NCI-H1105 (cell line): ENCODE measurements around the gene LRRC74B.
"Not testable (repeated sequence)": the region's sequence is repeated elsewhere in the genome, so short reads cannot be mapped to it uniquely, and the experiment has no call there.

Experiments
- DNase-seq: peaks from one replicate; lab custom pipeline; 2025; lab: John Stamatoyannopoulos, UW

The LRRC74B gene

DNA sequence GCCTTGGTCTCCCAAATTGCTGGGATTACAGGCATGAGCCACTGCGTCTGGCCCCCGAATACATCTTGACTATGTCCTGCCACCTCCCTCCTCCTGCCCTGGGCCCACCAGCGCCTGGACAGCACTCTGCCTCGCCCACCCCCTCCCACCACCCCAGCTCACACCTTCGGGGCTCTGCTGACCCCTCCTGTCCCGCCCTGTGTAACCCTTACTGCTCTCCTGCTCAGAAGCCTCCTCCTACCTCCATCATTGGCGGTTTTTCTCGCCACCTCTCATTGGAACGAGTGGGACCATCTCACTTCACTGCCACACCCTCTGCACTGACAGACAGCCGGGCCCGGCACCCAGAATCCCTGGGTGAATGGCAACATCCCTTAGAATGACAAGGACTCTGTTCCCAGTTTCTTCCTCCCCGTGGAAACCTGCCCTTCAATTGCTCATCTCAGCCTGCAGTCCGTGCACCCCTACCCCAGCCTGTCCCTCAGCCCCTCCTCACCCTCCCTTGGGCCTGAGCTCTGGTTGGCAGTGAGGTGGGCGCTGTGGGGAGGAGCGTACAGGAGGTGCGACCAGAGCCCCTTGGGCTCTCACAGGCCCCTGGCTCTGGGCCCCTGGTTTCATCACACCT lies 32.2 kb downstream of the LRRC74B start:
- no peak for DNase-seq

DNA sequence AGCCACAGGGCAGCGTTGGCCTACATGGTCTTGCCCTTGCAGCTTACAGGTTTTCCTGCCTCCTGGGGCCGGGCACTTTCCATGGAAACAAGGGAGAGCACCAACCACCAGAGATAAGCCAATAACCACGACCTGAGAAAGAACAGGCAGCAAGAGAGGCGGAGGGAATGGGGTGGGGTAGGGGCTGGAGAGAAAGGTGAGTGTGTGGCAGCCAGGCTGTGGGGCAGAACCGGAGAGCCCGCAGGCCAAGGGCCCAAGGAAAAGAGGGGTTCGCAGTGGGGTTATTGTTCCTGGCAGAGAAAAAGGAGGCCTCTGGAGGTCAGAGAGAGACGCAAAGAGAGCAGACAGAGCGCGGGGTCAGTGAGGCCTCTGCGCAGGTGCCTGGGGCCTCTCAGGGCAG lies 33.2 kb downstream of the LRRC74B start:
- DNase-seq = no peak

DNA sequence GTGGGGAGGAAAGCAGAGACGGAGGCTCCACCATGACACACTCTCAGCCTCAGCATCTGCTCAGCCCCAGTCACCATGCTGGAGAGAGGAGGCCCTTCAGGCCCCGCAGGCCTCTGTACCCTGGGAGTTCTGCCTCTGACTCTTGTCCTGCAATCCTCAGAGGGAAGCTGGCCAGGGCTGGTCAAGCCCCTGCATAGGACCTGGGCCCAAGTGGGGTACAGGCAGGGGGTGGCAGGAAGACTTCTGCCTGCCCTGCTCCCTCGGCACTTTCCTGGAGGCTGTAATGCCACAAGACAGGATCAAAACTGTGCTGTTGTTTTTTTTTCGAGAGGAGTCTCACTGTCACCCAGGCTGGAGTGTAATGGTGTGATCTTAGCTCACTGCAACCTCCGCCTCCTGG lies 33.7 kb downstream of the LRRC74B start:
- DNase-seq = no peak

DNA sequence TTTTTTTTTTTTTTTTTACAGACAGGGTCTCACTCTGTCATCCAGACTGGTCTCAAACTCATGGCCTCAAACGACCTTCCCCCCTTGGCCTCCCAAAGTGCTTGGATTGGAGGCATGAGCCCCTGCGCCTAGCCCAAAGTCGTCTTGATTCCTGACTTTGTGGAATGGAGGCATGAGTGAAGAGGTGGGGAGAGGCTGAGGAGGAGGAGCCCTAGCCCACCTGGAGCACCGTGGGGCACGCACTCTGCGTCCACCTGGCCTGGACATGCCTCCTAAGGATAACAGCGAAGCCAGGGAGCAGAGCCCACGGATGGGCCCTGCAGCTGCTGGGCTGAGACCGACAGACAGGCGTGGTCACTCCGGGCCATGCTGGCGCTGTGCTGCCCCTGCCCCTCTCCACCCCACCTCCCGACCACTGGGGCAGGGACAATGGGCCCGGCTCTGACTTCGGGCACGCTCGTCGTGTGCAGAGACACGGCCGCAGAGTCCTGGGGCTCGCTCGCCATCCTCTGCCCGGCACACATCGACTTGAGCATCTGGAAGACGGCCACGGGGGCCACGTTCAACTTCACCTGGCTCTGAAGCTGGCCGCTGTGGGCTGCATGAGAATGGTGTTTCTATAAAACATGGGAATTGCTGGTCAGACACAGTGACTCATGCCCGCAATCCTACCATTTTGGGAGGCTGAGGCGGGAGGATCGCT lies 34.8 kb downstream of the LRRC74B start:
- no peak for DNase-seq

DNA sequence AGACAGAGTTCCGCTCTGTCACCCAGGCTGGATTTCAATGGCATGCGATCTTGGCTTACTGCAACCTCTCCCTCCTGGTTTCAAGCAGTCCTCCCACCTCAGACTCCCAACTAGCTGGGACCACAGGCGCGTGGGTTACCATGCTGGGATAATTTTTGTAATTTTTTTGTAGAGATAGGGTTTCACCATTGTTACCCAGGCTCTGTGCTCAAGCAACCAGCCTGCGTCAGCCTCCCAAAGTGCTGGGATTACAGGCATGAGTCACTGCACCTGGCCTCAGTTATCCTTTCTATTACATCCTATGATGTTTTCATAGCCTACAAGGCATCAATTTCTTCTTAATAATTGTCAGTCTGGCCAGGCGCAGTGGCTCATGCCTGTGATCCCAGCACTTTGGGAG lies 36.5 kb downstream of the LRRC74B start:
- no peak for DNase-seq

DNA sequence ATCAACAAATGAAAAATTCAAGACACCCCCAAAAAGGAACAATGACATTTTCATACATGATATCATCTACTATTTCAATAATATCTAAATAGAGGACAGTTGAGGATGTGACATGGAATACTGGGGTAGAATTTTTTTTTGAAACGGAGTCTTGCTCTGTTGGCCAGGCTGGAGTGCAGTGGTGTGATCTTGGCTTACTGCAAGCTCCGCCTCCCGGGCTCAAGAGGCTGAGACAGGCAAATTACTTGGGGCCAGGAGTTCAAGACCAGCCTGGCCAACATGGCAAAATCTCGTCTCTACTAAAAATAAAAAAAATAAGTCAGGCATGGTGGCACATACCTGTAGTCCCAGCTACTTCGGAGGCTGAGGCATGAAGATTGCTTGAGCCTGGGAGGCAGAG lies 41.4 kb downstream of the LRRC74B start:
- no peak for DNase-seq

DNA sequence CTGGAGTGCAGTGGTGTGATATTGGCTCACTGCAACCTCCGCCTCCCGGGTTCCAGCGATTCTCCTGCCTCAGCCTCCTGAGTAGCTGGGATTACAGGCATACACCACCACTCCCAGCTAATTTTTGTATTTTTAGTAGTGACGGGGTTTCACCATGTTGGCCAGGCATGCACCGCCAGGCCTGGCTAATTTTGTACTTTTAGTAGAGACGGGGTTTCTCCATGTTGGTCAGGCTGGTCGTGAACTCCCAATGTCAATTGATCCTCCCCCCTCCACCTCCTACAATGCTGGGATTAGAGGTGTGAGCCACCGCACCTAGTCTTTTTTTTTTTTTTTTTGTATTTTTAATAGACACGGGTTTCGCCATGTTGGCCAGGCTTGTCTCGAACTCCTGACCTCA lies 42.2 kb downstream of the LRRC74B start:
- not testable (repeated sequence) for DNase-seq

DNA sequence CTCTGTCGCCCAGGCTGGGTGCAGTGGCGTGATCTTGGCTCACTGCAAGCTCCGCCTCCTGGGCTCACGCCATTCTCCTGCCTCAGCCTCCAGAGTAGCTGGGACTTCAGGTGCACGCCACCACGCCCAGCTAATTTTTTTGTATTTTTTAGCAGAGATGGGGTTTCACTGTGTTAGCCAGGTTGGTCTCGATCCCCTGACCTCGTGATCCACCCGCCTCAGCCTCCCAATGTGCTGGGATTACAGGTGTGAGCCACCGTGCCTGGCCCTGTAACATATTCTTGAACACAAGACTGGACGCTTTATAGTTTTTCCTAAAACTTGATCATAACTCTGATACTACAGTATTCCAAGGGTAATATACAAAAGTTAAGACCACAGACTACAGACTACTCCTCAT lies 45.5 kb downstream of the LRRC74B start:
- DNase-seq = not testable (repeated sequence)

DNA sequence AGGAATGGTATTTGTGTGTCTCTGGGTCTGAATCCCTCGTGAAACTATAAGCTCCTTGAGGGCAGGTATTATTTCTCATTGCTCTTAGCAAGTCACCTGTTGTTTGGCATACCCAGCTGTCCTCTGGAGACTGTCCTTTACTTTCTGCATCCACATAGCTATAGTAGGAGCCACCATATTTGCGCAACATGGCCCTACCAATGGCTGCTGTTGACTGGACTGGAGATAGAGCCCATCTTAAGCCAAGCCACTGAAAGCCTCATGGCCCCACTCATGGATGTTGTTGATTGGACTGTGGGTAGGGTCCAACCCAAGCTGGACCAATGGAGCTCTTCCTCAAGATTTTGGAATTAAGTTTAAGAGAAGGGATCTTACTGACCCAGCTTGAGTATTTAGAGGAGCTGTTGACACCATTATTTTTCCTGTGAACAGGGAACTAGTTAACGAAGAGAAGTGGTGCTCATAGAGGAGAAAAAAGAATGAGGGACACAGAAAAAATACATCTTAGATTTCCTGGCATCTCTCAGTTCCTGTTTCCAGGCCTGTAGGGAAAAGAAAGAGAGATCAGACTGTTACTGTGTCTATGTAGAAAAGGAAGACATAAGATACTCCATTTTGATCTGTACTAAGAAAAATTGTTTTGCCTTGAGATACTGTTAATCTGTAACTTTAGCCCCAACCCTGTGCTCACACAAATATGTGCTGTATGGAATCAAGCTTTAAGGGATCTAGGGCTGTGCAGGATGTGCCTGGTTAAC lies 47.2 kb downstream of the LRRC74B start:
- no peak for DNase-seq

DNA sequence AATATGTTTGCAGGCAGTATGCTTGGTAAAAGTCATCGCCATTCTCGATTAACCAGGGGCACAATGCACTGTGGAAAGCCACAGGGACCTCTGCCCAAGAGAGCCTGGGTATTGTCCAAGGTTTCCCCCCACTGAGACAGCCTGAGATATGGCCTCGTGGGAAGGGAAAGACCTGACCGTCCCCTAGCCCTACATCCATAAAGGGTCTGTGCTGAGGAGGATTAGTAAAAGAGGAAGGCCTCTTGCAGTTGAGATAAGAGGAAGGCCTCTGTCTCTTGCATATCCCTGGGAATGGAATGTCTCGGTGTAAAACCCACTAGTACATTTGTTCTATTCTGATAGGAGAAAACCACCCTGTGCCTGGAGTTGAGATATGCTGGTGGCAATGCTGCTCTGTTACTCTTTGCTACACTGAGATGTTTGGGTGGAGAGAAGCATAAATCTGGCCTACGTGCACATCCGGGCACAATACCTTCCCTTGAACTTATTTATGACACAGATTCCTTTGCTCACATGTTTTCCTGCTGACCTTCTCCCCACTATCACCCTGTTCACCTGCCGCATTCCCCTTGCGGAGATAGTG lies 47.9 kb downstream of the LRRC74B start:
- DNase-seq = not testable (repeated sequence)

DNA sequence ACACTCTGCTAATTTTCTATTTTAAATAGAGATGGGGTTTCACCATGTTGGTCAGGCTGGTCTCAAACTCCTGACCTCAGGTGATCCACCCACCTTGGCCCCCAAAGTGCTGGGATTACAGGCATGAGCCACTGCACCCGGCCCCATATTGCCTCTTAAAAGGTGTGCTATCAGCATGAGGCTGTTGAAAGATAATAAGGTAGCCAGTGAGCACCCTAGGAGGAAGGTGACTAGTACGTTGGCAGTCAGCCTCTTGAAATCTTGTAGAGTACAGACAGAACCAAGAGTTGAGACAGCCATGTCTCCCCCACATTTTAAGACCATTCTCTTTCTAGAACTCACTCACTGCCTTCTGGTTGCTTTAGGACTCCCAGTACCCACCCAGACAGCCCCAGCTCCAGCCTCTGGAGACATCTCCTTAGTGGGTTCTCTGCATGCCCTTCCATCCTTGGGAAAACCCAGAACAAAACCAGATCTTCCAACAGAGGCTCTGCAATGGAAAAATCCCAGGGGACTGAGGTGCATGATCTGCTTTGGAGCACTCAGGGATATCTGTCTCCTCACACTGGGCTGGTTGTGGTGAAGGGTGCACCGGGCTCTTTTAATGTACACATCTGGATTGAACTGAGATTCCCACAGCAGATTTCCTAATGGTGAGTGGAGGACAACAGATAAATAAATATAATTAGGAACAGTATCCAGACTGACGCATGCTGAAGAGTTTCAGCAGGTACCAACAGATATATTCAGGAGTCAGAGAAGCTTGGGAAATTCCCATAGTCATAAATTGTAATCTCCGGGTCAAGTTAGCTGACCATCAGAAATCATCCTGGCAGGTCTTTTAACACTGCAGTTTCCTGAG lies 49.4 kb downstream of the LRRC74B start:
- no peak for DNase-seq

DNA sequence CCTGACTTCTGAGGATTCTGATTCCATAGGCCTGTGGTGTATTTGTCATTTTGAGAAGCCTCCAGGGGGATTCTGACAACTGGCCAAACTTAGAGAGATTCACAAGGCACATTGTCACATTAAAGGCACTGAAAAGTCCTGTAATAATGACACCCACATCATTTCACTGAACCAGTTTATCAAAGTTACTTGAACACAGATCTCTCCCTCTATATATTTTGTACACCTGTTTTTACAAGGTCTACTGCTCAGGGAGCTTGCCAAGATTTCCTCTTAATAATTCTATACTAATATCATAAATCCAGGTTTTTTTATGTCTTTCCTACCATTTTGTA lies 50.0 kb downstream of the LRRC74B start:
- DNase-seq = no peak

DNA sequence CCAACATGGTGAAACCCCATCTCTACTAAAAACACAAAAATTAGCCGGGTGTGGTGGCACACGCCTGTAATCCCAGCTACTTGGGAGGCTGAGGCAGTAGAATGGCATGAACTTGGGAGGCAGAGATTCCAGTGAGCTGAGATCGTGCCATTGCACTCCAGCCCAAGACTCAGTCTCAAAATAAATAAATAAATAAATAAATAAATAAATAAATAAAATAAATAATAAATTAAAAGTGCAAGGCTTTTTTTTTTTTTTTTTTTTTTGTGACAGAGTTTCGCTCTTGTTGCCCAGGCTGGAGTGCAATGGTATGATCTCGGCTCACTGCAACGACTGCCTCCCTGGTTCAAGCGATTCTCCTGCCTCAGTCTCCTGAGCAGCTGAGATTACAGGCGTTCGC lies 51.1 kb downstream of the LRRC74B start:
- DNase-seq = not testable (repeated sequence)

DNA sequence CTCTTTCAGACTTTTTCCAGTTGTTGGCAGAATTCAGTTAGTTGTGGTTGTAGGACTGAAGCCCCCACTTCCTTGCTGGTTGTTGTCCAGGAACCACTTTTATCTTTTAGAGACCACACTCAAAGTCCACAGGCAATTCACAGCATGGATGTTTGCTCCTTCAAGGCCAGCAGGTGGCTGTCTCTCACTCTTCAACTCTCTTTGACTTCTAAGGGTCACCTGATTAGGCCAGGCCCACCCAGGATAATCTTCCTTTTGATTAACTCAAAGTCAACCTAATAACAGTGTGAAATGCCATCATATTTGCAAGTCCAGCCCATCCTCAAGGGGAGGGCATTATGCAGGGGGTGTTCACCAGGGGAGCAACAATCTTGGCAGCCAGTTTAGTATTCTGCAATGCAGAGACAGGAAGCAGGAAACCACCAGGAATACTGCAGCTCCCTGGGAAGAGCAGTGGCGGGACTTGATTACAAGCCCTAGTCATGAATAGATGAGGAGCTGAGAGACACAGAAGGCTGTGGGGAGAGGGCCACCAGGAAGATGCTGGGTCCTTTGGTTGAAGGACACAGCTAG lies 52.4 kb downstream of the LRRC74B start:
- no peak for DNase-seq

DNA sequence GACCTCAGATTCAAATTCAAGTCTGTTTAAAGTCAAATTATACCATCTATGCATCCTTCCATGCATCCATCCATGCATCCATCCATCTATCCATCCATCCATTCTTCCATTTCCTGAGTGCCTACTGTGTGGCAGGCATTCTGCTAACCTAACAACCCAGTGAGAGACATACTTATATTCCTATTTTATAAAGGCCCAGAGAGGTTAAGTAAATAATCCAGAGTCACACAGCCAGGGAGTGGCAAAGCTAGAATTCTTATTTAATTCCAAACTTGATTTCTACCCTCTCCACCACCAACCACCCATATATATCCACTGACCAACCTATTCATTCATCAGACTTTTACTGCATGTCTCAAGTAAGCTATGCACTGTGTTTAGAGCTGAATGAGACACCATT lies 53.8 kb downstream of the LRRC74B start:
- no peak for DNase-seq

DNA sequence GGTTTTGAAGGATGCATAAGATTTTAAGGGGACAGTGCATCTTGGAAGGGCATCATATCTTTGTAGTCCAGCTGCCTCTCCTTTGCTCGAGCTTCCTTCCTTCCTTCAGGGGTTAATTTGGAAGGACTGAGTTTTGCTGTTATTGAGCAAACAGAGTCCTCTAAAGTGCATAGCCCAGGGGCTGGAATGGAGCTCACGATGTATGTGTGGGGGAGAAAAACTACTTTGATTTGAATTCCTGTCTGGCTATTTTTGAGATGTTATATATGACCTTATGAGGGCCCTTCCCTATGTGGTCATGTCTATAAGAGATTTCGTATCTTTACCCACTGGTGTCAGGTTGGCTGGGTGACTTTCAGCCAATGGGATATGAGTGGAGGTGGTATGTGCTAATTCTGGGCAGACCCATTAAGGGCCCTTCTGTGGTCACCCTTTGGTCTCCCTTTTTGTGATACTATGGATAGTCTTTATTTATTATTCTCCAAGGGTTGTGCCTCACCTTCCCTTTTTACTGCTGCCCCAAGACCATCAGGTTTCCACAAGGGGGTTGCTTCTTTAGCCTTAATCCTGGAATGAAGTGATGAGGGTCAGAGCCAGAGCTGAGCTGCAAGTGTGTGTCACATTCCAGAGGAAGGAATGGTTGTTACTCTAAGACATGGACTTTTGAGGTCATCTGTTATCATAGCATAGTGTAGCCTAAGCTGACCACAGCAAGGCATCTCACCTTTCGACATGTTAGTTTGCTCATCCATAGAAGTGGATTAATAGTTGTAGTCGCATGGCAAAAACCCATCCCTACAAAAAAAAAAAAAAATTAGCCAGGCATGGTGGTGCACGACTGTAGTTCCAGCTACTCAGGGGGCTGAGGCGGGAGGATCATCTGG lies 54.6 kb downstream of the LRRC74B start:
- no peak for DNase-seq

DNA sequence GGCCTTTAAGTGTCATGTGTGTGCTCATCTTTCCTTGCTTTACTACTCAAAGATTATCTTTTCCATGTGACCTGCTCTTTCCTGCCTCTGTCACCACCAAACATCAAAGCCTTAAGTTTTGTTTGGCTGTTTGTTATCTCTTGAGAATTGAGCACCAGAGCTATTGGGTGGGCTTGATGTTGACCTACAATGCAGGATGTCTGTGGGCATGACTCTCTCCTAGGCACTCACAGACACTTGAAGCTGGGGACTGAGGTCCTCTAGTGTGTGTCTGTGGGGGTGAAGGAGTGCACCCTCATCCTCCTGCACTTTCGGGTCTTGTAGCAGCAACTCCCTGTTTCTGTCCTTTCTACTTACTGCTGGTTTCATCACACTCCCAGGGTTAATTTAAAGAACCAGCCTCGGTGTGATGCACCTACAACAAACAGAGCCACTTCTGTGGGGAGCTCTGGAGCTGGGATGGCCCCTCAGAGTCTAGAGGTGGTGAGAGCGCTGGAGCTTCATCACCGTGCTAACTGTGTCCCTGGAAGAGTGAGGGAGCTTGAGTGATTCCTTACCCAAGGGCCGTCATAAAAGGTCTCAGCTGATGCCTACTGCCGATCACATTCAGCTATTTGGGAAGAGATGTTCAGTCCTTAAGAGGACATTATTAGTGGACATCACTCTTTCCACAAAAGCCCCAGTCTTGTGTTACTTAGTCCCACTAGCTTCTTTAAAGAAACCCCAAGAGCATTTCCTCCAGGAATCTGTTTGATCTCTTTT lies 56.3 kb downstream of the LRRC74B start:
- no peak for DNase-seq

DNA sequence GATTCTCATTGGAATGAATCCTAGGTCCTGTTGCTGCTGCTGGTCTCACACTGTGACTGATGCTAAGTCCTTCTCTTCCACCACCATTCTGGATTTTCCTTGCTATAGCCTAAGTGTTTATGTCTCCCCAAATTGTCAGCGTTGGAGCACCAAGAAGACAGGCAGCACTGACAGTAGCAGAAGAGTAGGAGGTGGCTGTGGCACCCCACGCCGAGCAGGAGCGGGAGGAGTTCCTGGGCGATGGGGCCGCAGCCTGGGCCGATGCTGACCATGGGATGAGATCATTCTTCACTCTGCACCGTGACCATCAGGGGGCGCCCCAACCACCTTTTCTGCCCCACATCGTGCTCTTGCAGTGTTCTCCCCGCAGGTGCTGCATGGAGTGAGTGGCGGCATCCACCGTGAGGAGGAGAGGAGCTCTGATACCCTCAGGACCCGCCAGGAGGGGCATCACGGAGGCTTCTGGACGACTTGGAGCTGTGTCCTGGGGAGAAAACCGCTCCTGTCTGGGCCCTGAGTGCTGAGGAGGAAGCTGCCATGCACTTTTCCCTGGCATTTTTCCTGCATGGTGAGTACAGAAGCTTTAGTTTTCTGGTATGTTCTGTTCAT lies 57.0 kb downstream of the LRRC74B start:
- DNase-seq = no peak

DNA sequence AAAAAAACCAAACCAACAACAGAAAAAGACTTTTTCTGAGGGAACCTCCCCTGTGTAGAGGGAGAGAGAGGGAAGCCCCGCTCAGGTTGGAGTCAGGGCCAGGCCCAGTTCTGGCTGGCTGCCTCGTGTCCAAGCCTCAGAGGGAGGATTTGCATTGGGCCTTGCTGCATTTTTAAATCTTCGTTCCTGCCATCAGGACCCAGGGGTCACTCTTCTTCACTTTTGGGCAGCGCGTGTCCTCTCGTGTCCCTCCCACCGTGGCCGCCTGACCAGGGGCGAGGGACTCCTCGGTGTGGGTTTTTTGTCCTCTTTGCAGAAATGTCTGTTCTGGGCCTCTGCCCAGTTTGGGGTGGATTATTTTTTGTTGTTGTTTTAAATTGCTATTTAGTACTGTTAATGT lies 57.9 kb downstream of the LRRC74B start:
- no peak for DNase-seq
